GM12892 (cell line): ENCODE results near the gene ZC3H12D.

Experiments used
- DNase-seq: peaks from one replicate; pipeline ENCODE4 v3.0.0; 2011; ENCODE audit not compliant: insufficient read length
- FAIRE-seq: peaks from 2 replicates; lab custom pipeline; 2011; peaks lifted over from hg19 to GRCh38; lab: Jason Lieb, UNC
- POLR2A ChIP-seq: IDR thresholded peaks from 2 replicates; pipeline ENCODE4 v1.6.1; 2011; ENCODE audit warnings: low read depth, low read length, control low read depth
- POLR2AphosphoS5 ChIP-seq: IDR thresholded peaks from 2 replicates; pipeline ENCODE4 v1.6.1; 2011; ENCODE audit warnings: low read depth, low read length, control low read depth
- TAF1 ChIP-seq: IDR thresholded peaks from 2 replicates; pipeline ENCODE4 v1.6.1; 2011; ENCODE audit warnings: low read depth, mild to moderate bottlenecking, control low read depth, low read length, borderline replicate concordance

The ZC3H12D gene

GRCh38 chr6:149480502-149481280 is 4.1 kb downstream of the ZC3H12D start:
- DNase-seq = no peak
- peak; percentile 58 for FAIRE-seq
- peak; percentile 39; the same call in 1 of the 2 replicates for TF ChIP-seq POLR2A
- TF ChIP-seq TAF1 = no peak

- TF ChIP-seq POLR2AphosphoS5 (no peak), TAF1 (no peak), POLR2A (no peak)
- DNase-seq = no peak
- FAIRE-seq = peak; percentile 27
These were observed 6.0 kb downstream of the ZC3H12D start for GRCh38 chr6:149478631-149479314.

DNA sequence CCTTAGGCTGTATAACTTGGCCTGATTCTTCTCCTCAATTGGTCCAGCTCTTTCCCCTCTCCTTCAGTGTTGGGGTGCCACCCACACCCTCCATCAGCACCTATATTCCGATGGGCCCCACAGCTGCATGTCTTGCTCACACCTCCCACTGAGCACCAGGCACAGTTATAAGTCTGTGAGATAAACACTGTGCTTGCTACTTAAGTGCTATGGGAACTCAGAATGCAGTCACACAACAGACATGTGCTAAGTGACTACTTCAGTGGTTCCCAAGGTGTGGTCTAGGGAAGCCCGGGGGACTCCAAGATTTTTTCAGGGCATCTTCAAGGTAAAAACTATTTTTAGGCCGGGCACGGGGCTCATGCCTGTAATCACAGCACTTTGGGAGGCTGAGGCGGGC is 7.3 kb downstream of the ZC3H12D start:
- DNase-seq = no peak
- no peak for FAIRE-seq
- TF ChIP-seq TAF1 = no peak
- no peak for TF ChIP-seq POLR2A
- no peak for TF ChIP-seq POLR2AphosphoS5

GRCh38 chr6:149476789-149477455 is 7.9 kb downstream of the ZC3H12D start:
- TF ChIP-seq POLR2AphosphoS5 = no peak
- TF ChIP-seq TAF1 = no peak
- TF ChIP-seq POLR2A = no peak
- DNase-seq (no peak), FAIRE-seq (no peak)

GRCh38 chr6:149474108-149474935 is 10.5 kb downstream of the ZC3H12D start:
- no peak for DNase-seq
- FAIRE-seq = peak; percentile 53
- TF ChIP-seq TAF1 = no peak
- no peak for TF ChIP-seq POLR2A
- no peak for TF ChIP-seq POLR2AphosphoS5

GRCh38 chr6:149473080-149474052 is 11.4 kb downstream of the ZC3H12D start:
- DNase-seq (no peak), FAIRE-seq (peak; percentile 46)
- TF ChIP-seq POLR2A (no peak), POLR2AphosphoS5 (no peak), TAF1 (no peak)

DNA sequence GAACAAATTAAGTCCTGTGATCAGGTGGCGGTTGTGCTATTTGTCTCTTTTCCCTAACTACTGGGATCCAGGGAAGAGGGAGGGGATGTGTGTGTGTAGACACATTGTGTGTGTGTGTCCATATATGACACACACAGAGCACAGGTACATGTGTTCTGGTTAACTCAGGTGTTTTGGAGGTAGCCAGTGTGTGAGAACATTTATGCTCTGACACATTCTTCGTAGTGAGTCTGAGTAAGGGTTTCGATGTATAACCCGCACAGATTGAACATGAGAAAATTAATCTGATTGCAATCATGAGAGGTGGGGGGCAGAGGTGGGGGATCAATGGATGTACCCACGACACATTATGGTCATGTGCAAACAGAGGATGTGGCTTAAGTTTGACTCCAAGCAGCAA is 12.6 kb downstream of the ZC3H12D start:
- DNase-seq (no peak), FAIRE-seq (peak; percentile 57)
- TF ChIP-seq POLR2A (no peak), POLR2AphosphoS5 (no peak), TAF1 (no peak)

DNA sequence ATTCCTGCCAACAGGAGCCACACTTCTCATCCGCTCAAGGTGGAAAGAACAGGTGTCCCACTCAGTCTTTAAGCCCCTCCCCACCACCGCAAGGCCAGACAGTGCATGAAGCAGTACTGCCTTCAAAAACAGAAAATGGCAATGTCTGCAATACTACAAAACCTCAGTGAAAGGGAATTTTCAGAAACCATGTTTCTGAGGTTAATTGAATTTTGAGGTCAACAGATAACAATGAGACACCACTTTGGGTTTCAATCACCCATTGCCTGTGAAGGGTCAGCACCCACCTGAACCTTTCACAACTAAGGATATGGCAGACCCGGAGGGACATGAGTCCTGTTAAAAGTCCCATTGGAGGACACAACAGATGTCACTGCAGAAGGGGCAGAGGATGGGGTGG is 13.0 kb downstream of the ZC3H12D start:
- TF ChIP-seq POLR2AphosphoS5 (no peak), TAF1 (no peak), POLR2A (no peak)
- DNase-seq (no peak), FAIRE-seq (peak; percentile 91)

- TF ChIP-seq TAF1 = no peak
- TF ChIP-seq POLR2A = no peak
- no peak for TF ChIP-seq POLR2AphosphoS5
- FAIRE-seq (no peak), DNase-seq (no peak)
These were observed 13.9 kb downstream of the ZC3H12D start for GRCh38 chr6:149470948-149471347.

DNA sequence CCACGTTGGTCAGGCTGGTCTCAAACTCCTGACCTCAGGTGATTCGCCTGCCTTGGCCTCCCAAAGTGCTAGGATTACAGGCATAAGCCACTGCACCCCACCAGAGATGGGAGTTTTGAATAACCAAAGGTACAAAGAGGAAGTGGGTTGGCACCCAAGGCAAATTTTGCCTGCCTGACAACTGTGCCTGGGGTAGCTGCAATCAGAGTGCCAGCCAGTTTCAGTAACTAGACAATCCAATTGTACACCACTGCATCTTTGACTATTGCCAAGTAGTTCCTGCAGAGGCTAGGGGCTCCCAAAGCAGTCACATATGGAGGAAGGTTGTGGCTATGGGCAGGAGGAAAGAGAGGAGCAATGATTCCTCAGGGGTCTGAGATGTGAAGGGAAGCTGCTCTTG is 16.6 kb downstream of the ZC3H12D start:
- no peak for DNase-seq
- FAIRE-seq = peak; percentile 5
- TF ChIP-seq TAF1 (no peak), POLR2A (no peak), POLR2AphosphoS5 (no peak)
